CD4-positive, alpha-beta T cell treated with Interleukin-6 at 100 ng/mL for 8 hours (primary cell): ENCODE data around the gene OVAAL.
"Not testable (repeated sequence)": the region's sequence is repeated elsewhere in the genome, so short reads cannot be mapped to it uniquely, and the experiment has no call there.

Source experiments
- DNase-seq: peaks from one replicate; pipeline ENCODE4 v3.0.0-alpha.2; 2020; ENCODE audit warnings: mixed read lengths, low spot score

OVAAL gene

GRCh38 chr1:180540697-180541594, 17.8 kb upstream of the OVAAL start:
- no peak for DNase-seq

GRCh38 chr1:180542113-180542837, 16.5 kb upstream of the OVAAL start:
- DNase-seq, result no peak

- DNase-seq, result no peak
These were observed 16.0 kb upstream of the OVAAL start for GRCh38 chr1:180542838-180543145.

DNA sequence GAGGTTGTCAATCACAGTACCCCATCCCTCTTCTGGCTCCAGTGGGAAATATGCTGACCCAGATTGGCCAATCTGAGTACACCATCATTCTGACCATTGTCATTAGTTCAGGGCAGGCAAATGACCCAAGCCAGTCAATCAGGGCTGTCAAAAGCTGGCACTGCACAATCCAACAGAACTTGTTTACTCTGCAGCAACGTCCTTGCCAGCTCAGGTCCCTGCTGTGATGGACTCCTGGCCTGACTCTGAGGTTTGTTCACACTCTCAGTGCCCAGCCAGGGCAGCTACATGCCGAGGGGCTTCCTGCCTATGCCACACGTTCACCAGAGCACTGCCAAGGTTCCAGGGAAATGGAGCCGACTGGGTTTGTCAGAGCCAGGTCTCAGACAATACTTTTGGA, 14.7 kb upstream of the OVAAL start:
- no peak for DNase-seq

DNA sequence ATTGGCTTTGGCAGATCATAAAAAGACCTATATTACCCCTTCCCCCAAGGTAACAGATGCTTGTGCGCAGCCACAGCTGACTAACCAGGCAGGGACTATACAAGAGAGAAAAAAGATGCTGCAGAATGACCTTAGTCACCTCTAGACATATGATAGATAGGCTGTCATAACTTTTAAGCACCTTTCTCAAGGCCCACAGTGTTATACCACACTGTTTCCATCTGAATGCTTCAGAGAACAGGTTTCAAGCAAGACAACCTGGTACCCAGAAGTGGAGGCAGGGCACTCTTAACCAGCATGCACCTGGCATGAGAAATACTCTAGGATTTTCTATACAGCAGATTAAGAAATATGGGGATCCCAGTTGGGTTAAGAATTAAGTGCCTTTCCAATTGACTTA, 12.8 kb upstream of the OVAAL start:
- DNase-seq, result no peak

GRCh38 chr1:180548686-180549317, 10.0 kb upstream of the OVAAL start:
- DNase-seq, result no peak

GRCh38 chr1:180549770-180550169, 9.0 kb upstream of the OVAAL start:
- not testable (repeated sequence) for DNase-seq

GRCh38 chr1:180550241-180550640, 8.5 kb upstream of the OVAAL start:
- DNase-seq, result no peak

DNA sequence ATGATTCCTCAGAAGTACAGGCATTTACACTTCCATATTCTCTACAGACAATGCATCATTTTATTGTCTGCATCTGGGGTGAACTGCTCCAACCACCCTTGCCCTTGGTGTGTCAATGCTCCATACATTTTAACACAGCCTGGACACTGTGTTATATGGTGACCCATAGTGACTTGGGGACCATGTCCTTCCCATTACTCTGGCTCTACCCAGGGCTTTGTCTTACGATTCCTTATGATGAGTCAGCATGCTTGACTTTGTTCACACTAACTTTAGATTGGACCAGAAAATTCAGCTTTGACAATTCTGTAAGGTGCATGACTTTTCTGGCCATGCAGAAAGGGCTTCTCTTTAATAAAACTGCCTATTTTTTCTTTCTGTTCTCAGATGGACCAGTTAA, 6.8 kb upstream of the OVAAL start:
- DNase-seq, result no peak

GRCh38 chr1:180553046-180553445, 5.7 kb upstream of the OVAAL start:
- DNase-seq, result not testable (repeated sequence)

DNA sequence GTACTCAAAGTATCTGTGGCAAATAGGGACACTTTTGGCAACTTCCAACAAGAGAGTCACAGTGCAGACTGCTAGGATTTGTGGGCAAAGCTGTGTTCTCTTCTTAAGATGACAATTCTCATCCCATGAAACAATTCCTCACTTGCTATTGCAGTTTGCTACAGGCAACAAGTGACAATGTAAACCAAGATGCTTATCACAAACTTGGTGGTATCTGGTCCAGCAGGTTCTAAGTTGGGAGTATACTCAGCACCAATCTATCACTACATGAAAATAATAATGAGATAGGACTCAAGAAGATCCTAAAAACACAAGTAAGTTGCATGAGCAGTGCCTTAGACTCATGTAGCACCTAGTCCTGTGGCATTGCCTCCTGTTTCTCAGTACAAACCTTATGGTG, 3.4 kb upstream of the OVAAL start:
- DNase-seq, result no peak

DNA sequence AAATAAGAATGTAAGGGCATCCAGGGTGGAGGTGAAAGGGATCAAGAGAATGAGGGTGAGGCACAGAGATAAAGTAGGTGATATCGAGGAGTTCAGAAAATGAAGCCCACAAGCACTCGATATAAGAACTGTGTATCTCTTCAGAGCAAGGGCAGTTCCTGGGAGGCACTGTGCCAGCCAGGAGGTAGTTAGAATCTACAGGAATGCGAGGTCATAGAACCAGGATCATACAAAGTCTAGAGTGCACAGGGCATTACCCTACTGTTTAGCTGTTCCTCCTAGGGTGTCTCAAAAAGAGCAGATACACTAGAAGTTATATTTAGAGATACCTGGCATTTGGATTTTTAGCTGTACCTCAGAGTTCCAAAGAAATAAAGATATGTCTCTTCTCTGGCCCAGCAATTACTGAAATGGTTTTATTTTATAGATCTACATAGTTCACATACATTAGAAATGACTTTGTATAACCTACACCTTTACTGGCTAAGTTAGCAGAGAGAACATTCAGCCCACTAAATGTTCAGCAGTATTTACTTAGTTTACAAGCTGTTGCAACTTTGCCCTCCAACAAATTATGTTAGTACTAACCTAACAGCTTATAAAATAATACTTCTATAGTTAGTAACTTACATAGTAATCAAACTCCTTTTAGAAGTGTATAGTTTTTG, 1.6 kb downstream of the OVAAL start:
- no peak for DNase-seq

- DNase-seq, result no peak
These were observed 2.3 kb downstream of the OVAAL start for GRCh38 chr1:180560868-180561600.

DNA sequence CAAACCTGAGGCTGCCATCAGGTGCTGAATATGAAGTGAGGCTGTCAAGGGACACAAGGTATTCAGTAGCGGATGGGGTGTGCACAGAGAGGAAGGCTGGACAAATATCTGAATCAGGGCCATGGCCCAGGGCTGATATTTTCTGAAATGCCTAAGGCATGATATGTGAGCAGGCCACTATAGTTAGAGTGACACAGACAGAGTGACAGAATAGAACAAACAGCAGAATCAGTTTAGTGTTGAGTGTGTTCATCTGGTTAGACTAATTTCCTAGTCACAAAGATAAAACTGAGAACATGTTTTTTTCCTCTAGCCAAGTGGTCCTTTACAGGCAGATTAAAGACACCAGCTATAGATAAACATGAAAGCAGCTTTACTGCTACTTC, 3.9 kb downstream of the OVAAL start:
- no peak for DNase-seq

DNA sequence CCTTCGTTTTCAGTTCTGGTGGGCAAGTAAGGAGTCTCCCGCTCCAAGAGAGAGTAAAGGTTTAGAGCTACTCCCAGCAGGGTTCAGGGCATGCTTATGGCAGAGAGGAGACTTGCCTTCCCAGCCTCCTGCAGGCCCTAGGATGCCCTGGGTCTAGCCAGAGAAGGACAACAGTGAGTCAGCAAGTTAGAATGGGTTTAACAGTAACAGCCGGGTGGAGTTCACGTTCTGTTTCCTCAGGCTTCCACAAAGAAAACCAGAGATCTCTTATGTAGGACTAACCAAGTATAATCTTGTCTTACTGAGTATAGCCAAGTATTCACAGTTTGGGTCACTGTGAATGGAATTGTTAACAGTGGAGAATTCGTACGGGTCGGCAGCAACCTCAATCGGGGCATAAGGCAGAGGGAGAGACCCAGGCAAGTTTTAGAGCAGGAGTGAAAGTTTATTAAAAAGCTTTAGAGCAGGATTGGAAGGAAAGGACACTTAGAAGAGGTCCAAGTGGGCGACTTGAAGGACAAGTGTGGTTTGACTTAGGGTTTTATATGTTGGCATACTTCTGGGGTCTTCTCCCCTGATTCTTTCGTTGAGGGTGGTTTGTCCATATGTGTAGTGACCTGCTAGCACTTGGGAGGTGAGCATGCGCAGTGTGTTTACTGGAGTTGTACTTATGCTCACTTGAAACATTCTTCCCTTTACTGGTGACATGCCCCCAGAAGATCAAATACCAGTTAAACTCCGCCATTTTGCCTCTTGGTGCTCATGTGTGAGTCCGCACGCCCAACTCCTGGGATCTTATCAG, 4.5 kb downstream of the OVAAL start:
- DNase-seq, result no peak

DNA sequence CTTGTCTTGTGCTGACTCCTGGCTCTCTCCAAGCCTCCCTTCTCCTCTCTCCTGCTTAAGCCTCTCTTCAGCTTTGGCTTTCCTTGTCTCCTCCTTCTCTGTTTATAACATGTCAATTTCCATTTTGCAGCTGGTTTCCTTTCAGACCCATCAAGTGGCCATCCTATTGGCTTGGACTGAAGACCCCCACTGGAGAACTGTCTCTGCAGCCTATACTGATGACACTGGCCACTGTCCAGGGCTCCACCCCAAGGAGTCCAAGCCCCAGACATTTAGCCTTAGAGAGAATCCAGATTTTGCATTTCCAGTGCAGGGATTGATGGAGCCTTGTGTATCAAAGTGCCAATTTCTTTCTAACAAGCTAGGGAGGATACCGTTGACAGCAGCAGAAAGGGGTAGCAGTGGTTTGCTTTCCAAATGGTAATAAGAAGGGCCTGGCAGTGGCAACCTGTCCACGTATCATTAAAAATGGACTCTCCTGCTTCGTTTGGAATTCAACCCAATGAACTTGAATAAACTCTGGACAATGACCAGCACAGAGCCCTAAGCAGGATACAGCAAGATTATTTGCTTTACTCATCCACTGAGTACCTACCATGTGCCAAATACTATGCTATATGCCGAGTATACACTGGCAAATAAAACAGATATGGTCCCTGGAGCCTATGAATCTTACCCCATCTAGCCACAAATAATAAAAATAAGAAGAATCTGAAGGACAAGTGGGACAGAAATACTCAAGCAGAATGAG, 6.5 kb downstream of the OVAAL start:
- no peak for DNase-seq

DNA sequence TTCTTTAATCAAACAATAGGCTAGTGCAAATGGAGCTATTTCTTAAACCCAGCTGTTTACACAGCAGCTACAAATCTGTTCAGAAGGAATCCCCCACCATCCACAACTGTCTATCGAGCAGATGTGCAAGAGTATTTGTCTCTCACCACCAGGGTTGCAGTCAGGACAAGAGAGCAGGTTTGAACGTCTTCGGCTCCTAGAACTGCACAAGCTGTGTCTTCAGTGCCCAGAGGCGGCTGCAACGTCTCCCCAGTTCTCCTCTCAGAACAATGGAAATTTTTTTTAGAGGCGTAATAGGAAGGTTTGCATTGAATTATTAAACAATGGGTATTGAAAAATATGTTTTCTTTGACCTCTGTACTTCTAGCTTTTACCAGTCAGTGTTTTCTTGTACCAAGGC, 7.3 kb downstream of the OVAAL start:
- DNase-seq, result no peak

- DNase-seq, result no peak
These were observed 7.7 kb downstream of the OVAAL start for GRCh38 chr1:180566495-180566894.

DNA sequence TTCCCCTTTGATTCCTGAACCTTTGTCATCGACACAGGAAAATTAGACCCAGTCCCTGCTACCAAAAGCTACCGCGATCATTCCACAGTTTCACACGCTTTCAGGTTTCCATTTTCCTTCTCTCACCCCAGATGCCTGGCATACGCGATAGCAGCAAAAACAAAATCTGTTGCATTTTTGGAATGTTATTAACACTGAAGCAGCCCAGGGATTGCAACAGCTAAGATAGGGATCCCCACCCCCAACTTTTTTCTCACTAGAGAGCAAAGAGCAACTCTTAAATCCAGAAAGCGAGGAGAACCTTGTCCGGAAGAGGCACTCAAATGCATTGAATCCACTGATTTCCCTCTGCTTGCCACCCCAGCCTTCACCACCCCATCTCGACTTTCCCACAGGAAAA, 8.9 kb downstream of the OVAAL start:
- no peak for DNase-seq

DNA sequence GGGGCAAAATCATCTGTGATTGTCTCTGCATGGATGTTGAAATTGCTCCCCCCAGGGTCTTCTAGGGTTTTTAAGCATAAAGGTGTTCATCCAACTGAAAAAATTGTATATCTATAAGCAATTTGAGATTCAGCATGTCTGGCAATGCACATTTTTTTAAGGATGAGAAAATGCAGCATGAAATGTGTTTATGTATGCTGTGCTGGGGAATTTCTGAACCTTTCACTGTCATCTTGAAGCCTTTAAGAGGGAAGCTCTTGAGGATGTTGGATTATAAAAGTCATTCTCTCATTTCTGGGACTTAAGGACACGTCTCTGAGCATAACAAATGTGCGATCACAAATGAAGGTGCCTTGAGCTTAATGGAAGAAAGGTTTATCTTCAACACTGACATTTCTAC, 9.4 kb downstream of the OVAAL start:
- no peak for DNase-seq
